HCEC 1CT (cell line): ENCODE results near the gene ACADSB.

ENCODE experiments used
- DNase-seq: peaks from one replicate; pipeline ENCODE4 v3.0.0-alpha.2; 2017

The ACADSB gene

GRCh38 chr10:123043409-123043925 is 34.7 kb downstream of the ACADSB start:
- peak; percentile 66 for DNase-seq

DNA sequence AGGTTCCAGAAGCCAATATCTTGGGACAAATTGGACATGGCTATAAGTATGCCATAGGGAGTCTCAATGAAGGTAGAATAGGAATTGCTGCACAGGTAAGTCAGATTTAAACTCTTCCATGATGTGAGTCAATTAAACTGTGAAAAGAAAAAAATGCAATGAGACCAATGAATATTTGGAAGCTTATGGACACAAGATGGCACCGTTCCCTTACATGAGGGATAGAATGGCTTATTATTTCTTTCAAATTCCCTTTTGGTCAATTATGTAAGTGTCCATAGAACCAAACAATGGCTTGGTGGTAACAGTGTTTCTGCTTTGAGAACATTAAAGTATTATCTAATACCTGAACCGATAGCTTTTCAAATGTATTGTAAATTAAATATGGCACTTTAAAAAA is 35.6 kb downstream of the ACADSB start:
- peak; percentile 36 for DNase-seq

GRCh38 chr10:123045961-123046731 is 37.3 kb downstream of the ACADSB start:
- no peak for DNase-seq

GRCh38 chr10:123057968-123058367 is 49.2 kb downstream of the ACADSB start:
- DNase-seq, result no peak

GRCh38 chr10:123061865-123062264 is 53.1 kb downstream of the ACADSB start:
- DNase-seq, result no peak

DNA sequence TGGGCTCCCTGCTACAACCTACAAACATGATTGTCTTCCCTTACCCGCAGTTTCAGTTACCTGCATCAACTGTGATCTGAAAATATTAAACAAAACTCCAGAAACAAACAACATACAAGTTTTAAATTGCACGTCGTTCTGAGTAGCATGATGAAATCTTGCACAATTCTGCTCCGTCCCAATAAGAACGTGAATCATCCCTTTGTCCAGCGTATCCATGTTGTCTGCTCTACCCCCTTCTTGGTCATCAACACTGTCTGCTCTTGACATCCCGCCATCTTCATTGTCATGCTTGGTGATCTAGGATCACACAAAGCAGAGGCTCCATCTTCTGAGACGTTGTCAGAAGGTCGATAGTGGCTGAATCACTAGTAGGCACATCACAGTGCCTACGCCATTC is 53.9 kb downstream of the ACADSB start:
- peak; percentile 14 for DNase-seq

- no peak for DNase-seq
Measured at GRCh38 chr10:123068087-123068853, 59.5 kb downstream of the ACADSB start.

DNA sequence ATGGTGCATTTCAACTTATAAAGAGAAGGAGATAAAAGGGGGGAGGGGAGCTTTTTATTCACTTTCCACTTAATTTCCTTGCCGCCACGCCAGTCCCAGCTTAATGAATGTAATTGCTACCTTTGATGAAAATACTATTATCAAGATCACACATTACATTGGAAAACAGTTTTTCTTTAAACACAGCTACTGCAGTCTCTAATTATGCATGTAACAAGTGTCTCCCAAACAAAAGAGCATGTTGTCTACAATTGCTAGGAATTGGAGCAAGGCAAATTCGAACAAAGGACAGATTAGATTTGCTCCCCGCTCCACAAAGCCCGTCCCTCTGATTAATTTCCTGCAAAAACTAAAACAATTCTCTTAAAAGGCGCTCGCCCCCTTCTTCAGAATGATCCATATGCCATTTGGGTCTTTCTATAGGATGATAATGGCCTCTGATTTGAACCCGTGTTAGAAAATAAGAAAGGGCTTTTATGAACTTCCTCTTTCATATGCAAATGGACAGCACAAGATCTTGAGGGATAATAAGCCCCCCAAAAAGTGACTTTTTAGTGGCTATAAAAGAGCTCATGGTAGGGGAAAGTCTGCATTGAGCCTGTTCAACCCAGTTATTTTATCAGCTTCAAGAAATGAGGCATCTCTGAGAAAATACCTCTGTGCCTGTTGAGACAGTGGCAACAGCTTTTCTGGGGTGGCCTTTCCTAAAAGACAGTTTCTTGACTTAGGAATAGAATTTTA is 60.6 kb downstream of the ACADSB start:
- DNase-seq, result no peak

GRCh38 chr10:123073187-123073586 is 64.4 kb downstream of the ACADSB start:
- no peak for DNase-seq

GRCh38 chr10:123074215-123074614 is 65.4 kb downstream of the ACADSB start:
- no peak for DNase-seq

- no peak for DNase-seq
Measured at GRCh38 chr10:123081896-123082295, 73.1 kb downstream of the ACADSB start.

DNA sequence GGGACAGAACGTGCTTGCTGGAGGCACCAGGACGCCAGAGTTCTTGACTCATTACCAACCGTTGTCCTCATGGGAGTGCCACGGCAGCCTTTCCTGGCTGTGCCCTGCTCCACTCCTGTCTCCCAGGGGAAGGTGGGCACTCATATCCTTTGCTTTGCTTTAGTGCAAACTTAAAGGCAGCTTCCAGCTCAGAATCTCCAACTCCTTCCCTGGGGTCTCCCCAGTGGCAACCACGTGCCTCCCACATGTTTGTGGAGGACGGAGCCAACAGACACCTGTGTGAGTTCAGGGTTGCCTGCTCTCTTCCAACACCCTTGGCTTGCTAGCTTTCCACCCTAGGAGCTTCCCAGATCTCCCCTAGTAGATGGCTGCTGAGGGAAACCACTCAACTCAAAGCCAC is 75.0 kb downstream of the ACADSB start:
- no peak for DNase-seq

GRCh38 chr10:123086281-123086680 is 77.5 kb downstream of the ACADSB start:
- DNase-seq, result no peak

GRCh38 chr10:123087348-123087747 is 78.5 kb downstream of the ACADSB start:
- no peak for DNase-seq

DNA sequence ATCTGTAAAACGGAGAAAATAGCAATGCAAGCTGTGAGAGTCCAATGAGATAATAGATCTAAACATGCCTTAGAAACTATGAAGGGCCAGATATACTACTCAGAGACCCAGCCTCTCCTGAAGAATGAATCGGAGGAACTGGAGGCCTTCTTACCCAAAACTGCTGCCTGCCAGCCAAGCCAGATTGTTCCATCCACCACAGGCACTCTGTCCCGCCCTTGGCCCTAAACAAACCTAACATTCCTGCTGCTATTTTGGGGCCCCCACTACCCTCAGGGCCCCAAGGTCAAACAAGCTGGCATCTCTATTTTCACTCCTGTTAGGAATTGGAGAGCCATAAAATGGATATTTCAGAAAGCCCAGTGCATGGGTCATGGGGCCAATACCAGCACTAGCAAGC is 79.0 kb downstream of the ACADSB start:
- DNase-seq, result no peak

DNA sequence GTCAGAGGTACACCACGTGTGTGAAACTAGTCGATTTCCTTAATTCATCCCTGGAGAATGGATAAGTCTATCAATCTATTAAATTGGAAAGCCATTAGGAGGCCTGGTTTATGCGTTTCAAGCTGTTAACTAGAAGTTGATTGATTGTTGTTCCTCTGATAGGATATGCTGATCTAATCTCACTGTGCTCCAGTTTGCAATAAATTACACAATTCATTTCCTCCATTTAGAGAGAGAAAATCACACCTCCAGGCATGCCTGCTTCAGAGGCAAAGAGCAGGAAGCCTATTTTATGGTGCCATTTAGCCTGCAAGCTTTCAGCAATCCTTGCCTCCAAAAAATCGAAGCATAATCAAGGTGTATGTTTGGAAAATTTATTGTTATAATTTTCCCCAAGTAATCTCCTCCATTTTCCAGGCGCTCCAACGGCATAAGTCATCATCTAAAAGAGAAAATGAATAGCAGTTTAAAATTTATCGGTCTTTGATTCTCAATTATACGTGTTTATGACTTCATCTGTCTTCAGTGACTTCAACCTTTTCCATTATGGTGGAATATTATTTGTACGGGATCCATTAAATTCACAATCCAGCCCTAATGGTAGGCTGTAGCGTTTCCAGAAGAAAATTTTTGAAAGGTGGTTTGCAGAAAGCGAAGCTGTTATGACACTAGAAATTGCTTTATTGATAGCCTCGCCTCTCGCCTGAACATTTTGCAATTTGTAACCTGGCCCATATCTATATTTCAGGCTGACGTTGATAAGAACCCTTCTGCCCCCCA is 84.0 kb downstream of the ACADSB start:
- DNase-seq, result no peak

DNA sequence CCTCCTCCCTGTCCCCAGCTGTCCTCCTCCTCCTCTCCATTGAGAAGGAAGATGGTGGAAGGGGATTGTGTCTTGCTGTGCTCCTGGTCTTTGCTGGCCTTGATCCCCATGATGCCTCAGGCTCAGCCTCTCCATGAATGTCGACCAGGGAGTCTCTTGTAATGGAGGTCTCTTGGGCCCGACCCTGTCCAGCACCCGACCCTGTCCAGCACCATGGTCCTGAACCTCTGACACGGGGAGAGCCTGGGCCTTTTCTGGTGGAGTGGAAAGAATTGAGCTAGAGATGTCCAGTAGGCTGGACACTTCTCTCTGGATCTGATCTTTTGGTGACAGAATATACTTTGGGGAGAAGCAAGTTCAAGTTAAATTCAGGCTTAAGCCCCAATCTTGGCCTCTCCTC is 84.7 kb downstream of the ACADSB start:
- no peak for DNase-seq

DNA sequence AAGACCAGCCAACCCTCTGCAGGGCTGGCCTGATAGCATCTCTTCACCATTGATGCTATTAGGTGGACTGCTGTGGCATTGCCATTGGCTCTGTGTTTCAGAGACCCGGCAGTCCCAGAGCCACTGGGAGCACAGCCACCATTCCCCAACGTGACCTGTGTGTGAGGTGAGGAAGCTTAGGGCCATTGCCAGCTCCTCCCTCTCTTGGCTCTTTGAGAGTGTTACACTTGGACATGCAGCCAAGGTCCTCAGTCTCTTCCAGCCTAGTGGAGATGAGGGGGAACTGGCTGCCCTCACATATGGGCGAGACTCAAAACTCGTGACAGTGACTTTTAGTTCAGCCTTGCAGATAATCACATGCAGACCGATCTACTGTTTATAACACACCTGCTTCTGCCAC is 87.6 kb downstream of the ACADSB start:
- DNase-seq, result no peak

DNA sequence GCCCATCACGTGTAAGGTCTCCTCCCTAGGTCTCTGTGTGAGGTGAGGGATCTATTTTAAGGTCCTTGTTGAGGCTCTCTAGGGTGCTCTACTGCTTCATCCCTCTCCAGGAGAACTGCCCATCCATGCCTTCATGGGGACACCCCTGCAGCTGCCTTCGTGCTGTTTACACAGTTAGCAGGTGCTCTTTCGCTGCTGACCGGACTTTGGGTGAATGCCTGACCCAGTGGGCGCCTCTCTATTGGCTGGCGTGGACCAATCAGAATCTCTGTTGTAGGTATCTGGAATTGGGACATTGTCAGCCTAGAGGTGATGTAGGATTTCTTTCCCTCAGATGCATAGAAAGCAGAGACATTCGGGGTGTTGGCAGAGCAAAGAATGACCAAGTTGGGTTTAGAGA is 88.2 kb downstream of the ACADSB start:
- no peak for DNase-seq

DNA sequence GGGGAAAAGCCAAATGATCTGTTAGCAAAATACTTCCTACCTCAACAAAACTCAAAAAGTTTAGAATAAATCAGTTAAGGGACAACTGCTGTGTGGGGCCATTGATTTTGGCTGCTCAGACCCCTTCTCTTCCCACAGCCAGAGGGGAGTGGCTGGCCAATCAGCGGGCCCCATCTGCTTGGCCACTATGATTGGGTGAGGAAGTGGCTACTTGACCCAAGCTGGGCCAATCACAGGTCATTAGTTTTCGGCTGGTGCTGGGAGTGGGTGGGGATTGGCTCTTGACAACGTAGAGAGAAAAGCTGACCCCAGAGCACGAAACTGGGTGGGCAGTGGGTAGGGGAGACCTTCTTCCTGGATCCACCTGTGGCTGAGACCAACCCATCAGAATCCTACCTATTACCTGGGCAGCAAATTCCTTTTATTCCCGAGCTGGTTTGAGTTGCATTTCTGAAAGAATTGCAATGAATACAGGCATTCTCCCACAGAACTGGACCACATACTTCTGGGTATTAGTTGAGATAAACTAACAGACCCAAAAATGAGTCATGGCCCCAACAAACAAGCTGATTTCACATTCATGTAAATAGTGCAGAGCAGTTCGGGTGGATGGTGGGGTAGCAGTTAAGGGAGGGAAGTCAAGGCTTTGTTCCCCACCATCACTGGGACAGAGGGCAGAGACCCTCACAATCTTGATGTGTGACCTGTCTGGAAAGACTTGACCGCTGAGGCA is 91.4 kb downstream of the ACADSB start:
- no peak for DNase-seq

DNA sequence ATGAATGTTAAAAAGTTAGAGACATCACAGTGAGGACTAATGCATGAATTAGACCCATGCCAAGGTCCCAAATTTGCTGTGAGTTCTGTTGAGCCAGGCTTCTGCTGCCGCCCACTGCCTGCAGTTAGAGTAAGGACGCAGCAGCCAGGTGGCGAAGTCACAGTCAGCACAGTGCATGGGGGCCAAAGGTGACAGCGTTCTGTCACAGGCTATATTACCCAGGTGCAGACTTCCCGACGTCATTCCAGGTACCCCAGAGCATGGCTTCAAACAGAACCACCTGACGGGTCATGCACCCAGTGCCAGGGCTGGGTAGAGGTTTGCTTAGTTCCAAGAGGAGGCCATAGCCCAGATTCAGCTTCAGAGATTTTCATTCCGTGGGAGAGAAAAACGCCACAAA is 93.1 kb downstream of the ACADSB start:
- DNase-seq, result no peak

GRCh38 chr10:123102673-123103072 is 93.9 kb downstream of the ACADSB start:
- DNase-seq, result no peak
